Caco-2 (cell line): ENCODE data around the gene SCARB2. TPM values are rescaled to one million over a fixed set of nuclear protein-coding genes. Genes with fewer than 3 reads are reported as not detected.

Experiments used
- BruUV-seq: library from RNA; stranded (reverse); fragments of 400-500 nt; replicated peaks from 2 replicates; lab custom pipeline; 2021; lab: Mats Ljungman, UMichigan
- CTCF ChIA-PET: fragments of 300-600 bp; sonication (Branson Sonifier 250); formaldehyde crosslinking; loops from one replicate; lab custom pipeline; 2022; ENCODE audit warnings: antibody characterized with exemption; lab: Charles Lee
- POLR2A ChIA-PET: fragments of 300-600 bp; sonication (Branson Sonifier 250); formaldehyde crosslinking; loops from one replicate; lab custom pipeline; 2022; ENCODE audit warnings: antibody characterized with exemption; lab: Charles Lee
- DNase-seq, 2 experiments: peaks; one replicate each; pipeline versions ENCODE4 v3.0.0 to v3.0.0-alpha.2; 2020 to 2022
- H3K27me3 ChIP-seq: replicated peaks from 2 replicates; pipeline ENCODE4 v1.6.0; 2011; ENCODE audit warnings: low read length; ENCODE audit not compliant: control insufficient read depth, insufficient read depth
- H3K36me3 ChIP-seq: 2 replicates; pipeline ENCODE4 v1.5.1; 2011; ENCODE audit warnings: low read length; ENCODE audit not compliant: control insufficient read depth, insufficient read depth
- H3K4me1 ChIP-seq: fragments of 250-450 bp; sonication (Bioruptor Pico); 2 replicates; pipeline ENCODE4 v1.5.1; 2020; ENCODE audit warnings: mild to moderate bottlenecking
- H3K4me3 ChIP-seq: 2 replicates; pipeline ENCODE4 v1.5.1; 2011; ENCODE audit warnings: low read depth, mild to moderate bottlenecking, control low read depth, low read length
- H3K9me3 ChIP-seq: fragments of 250-450 bp; sonication (Bioruptor Pico); 2 replicates; pipeline ENCODE4 v1.5.1; 2020; ENCODE audit warnings: mild to moderate bottlenecking, moderate library complexity
- H3K27ac Mint-ChIP-seq: one replicate; pipeline ENCODE4 v1.8.0; 2022; ENCODE audit warnings: mixed read lengths; ENCODE audit not compliant: unreplicated experiment
- H3K27me3 Mint-ChIP-seq: one replicate; pipeline ENCODE4 v1.8.0; 2022; ENCODE audit warnings: mixed read lengths; ENCODE audit not compliant: insufficient read depth, unreplicated experiment
- H3K36me3 Mint-ChIP-seq: one replicate; pipeline ENCODE4 v1.8.0; 2022; ENCODE audit warnings: mild to moderate bottlenecking, mixed read lengths; ENCODE audit not compliant: insufficient read depth, unreplicated experiment
- H3K4me1 Mint-ChIP-seq: one replicate; pipeline ENCODE4 v1.8.0; 2022; ENCODE audit warnings: low read depth, mixed read lengths; ENCODE audit not compliant: unreplicated experiment
- H3K4me3 Mint-ChIP-seq: one replicate; pipeline ENCODE4 v1.8.0; 2022; ENCODE audit warnings: mild to moderate bottlenecking, moderate library complexity, mixed read lengths; ENCODE audit not compliant: unreplicated experiment
- H3K9me3 Mint-ChIP-seq: one replicate; pipeline ENCODE4 v1.8.0; 2022; ENCODE audit warnings: mixed read lengths; ENCODE audit not compliant: unreplicated experiment
- intact Hi-C: fragments of 100-400 bp; cut with micrococcal nuclease; formaldehyde crosslinking; loops from one replicate; pipeline ENCODE4 v1.10.0; 2022; ENCODE audit not compliant: unreplicated experiment
- total RNA-seq: library from RNA; stranded (reverse); gene quantifications from 2 replicates; pipeline ENCODE4 v1.2.3, GENCODE V29; 2022
- TF ChIP-seq, protein P1 (sequence below), 2 experiments: fragments of 200-600 bp in 1 of 2; IDR thresholded peaks; 1 replicate in 1 of 2; 2 replicates in 1 of 2; pipeline versions ENCODE4 v1.5.1 to v1.8.0; 2011 to 2022; ENCODE audit warnings: antibody characterized with exemption in 1 of 2, control low read depth in 1 of 2, inconsistent platforms in 1 of 2, low read depth in 1 of 2, low read length in 1 of 2, mild to moderate bottlenecking in 1 of 2, moderate library complexity in 1 of 2; ENCODE audit not compliant: insufficient read depth in 1 of 2, severe bottlenecking in 1 of 2, unreplicated experiment in 1 of 2

Gene SCARB2
- total RNA-seq, 1 experiment from 2014 or later: 150 TPM

DNA sequence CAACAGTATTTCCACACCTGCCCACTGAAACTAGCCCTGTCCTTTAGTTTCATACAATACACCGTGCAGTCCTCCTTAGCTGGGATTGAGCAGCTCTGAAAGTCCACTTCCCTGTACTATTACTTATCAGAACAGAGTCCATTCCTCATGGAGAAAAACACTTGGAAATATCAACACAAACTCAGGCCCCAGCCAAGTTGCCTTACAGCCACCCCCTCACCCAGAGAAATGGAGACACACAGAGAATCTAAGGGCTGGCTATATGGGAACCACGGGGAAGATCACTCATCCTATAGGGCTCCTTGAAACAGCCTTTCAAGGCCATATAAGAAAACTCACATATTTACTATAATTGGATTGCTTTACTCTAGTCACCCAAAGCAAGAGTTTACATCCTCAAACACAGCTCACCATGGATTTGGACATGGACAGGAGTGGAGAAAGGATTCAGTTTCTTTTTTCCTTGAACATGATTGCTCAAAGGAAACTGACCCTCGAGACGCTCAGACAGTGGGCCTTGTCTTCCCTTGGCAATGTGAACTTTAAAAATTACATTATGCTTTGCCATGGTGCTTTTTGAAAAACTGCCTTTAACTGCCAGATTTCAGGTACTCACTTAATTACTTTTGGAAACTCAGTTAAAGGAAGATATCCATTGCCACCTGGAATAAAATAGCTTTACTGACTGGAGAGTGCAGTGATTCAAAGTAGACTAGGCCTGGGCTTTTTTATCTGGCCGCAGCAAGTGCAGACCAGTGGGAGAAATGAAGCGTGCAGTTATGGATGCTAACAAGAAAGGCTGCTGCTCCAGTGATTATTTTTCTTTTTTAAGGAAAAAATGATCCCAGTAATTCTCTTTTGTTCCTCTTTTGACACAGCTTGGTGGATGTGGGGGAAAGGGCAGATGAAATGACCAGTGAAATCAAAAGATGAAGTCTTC, 1.6 kb downstream of the SCARB2 start:
- no peak for DNase-seq
- Histone ChIP-seq H3K9me3 (no peaks in the 10 kb centered on the region), H3K36me3 (no peaks in the 10 kb centered on the region; the same call in 1 of the 2 replicates), H3K4me1 (peaks cover 61% of the 10 kb centered on the region), H3K27me3 (no peaks in the 10 kb centered on the region), H3K4me3 (peak overlapping the region; percentile 84)
- ChIA-PET CTCF (interaction anchor here (0.7 kb wide), 1 partner anchor 24 kb away, joined by 4 read pairs; no protein-coding TSS in a partner anchor), POLR2A (no interaction called here)
- H3K27ac Mint-ChIP-seq: peak overlapping the region; percentile 83
- intact Hi-C loops: loop anchor here (10.0 kb wide), 1 partner anchor 93 kb away; the partner anchor contains the start of gene STBD1
- TF ChIP-seq, protein P1, sequence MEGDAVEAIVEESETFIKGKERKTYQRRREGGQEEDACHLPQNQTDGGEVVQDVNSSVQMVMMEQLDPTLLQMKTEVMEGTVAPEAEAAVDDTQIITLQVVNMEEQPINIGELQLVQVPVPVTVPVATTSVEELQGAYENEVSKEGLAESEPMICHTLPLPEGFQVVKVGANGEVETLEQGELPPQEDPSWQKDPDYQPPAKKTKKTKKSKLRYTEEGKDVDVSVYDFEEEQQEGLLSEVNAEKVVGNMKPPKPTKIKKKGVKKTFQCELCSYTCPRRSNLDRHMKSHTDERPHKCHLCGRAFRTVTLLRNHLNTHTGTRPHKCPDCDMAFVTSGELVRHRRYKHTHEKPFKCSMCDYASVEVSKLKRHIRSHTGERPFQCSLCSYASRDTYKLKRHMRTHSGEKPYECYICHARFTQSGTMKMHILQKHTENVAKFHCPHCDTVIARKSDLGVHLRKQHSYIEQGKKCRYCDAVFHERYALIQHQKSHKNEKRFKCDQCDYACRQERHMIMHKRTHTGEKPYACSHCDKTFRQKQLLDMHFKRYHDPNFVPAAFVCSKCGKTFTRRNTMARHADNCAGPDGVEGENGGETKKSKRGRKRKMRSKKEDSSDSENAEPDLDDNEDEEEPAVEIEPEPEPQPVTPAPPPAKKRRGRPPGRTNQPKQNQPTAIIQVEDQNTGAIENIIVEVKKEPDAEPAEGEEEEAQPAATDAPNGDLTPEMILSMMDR (IDR thresholded peaks at IDR 0.05; ENCODE audit: insufficient read depth in 1 of 2, low read depth in 1 of 2, low read length in 1 of 2, severe bottlenecking in 1 of 2, unreplicated experiment in 1 of 2): no peak
- no peaks in the 10 kb centered on the region for H3K27me3 Mint-ChIP-seq
- H3K36me3 Mint-ChIP-seq: peaks cover 14% of the 10 kb centered on the region
- H3K4me3 Mint-ChIP-seq: peak overlapping the region; percentile 84
- peaks cover 55% of the 10 kb centered on the region for H3K4me1 Mint-ChIP-seq
- no peaks in the 10 kb centered on the region for H3K9me3 Mint-ChIP-seq
- BruUV-seq: no TSS peak

DNA sequence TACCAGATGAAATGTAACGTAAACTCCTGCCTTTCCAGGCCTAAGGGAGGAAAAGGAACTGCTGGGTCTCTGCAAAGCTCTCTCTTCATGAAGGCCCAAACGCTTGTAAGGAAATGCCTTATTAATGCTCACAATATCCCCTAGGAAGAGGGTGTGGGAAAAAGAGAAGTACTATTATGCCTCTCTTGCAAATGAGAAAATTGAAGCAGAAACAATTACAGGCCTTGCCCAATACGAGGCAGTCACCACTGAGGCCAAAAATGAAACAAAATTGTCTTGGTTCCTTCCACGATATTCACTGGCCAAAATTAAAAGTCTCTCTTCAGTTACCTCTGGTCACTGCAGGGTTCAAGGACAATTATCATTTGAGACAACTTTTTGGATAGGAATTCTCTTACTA, 3.2 kb downstream of the SCARB2 start:
- peaks cover 40% of the 10 kb centered on the region for H3K4me1 Mint-ChIP-seq
- Histone ChIP-seq H3K9me3 (no peaks in the 10 kb centered on the region), H3K4me1 (peaks cover 49% of the 10 kb centered on the region), H3K4me3 (no peak overlapping the region), H3K27me3 (no peaks in the 10 kb centered on the region), H3K36me3 (no peaks in the 10 kb centered on the region; the same call in 1 of the 2 replicates)
- DNase-seq: no peak
- no peaks in the 10 kb centered on the region for H3K9me3 Mint-ChIP-seq
- H3K27me3 Mint-ChIP-seq: no peaks in the 10 kb centered on the region
- ChIA-PET CTCF (no interaction called here), POLR2A (no interaction called here)
- no peak overlapping the region for H3K27ac Mint-ChIP-seq
- TF ChIP-seq, protein P1 (IDR thresholded peaks at IDR 0.05; ENCODE audit: insufficient read depth in 1 of 2, low read depth in 1 of 2, low read length in 1 of 2, severe bottlenecking in 1 of 2, unreplicated experiment in 1 of 2): no peak
- intact Hi-C loops: loop anchor here (10.0 kb wide), 1 partner anchor 94 kb away; the partner anchor contains the start of gene STBD1
- no peak overlapping the region for H3K4me3 Mint-ChIP-seq
- H3K36me3 Mint-ChIP-seq: peaks cover 14% of the 10 kb centered on the region
- no TSS peak for BruUV-seq

DNA sequence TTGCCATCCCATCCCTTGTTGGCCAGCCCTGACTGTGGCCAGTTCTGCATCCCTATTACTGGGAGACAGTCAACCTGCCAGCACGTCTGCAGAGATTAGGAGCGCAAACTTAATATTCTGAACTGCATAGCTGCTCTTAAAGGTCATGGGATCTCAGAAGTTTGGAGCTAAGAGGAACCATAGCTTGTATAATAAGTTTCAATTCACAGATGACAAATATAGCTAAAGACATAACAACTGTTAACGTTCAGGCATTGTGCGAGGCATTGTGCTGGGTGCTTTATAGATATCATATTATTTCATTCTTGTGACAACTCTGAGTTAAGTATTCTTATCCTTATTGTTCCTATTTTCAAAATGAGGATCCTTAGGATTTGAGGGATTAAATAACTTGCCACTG, 3.7 kb downstream of the SCARB2 start:
- no peak for DNase-seq
- intact Hi-C loops: loop anchor here (10.0 kb wide), 1 partner anchor 95 kb away; the partner anchor contains the start of gene STBD1
- no TSS peak for BruUV-seq
- H3K36me3 Mint-ChIP-seq: peaks cover 14% of the 10 kb centered on the region
- H3K27me3 Mint-ChIP-seq: no peaks in the 10 kb centered on the region
- Histone ChIP-seq H3K4me1 (peaks cover 44% of the 10 kb centered on the region), H3K9me3 (no peaks in the 10 kb centered on the region), H3K36me3 (no peaks in the 10 kb centered on the region; the same call in 1 of the 2 replicates), H3K4me3 (no peak overlapping the region), H3K27me3 (no peaks in the 10 kb centered on the region)
- POLR2A ChIA-PET: no interaction called here
- CTCF ChIA-PET: no interaction called here
- TF ChIP-seq, protein P1 (IDR thresholded peaks at IDR 0.05; ENCODE audit: insufficient read depth in 1 of 2, low read depth in 1 of 2, low read length in 1 of 2, severe bottlenecking in 1 of 2, unreplicated experiment in 1 of 2): no peak
- H3K27ac Mint-ChIP-seq: no peak overlapping the region
- H3K9me3 Mint-ChIP-seq: no peaks in the 10 kb centered on the region
- H3K4me1 Mint-ChIP-seq: peaks cover 38% of the 10 kb centered on the region
- H3K4me3 Mint-ChIP-seq: no peak overlapping the region
